ENCODE data around the gene MICB. TPM values are rescaled to one million over a fixed set of nuclear protein-coding genes. Genes with fewer than 3 reads are reported as not detected.
"Not testable (repeated sequence)": the region's sequence is repeated elsewhere in the genome, so short reads cannot be mapped to it uniquely, and the experiment has no call there.

MICB gene
- polyA plus RNA-seq, 1 experiment = 23.4 TPM

GRCh38 chr6:31479933-31480535 is 17.9 kb upstream of the MICB start:
- Histone ChIP-seq H3K36me3 (ENCODE audit: control insufficient read depth, insufficient read depth, low read length) (no peaks in the 10 kb centered on the region), H3K27me3 (ENCODE audit: control insufficient read depth, insufficient read depth, low read length) (peaks cover 15% of the 10 kb centered on the region), H3K4me3 (ENCODE audit: low read depth, low read length) (no peak overlapping the region)
- DNase-seq (ENCODE audit: low read depth) = no peak
- ChIA-PET POLR2A (no interaction called here), CTCF (no interaction called here)
- TF ChIP-seq CTCF (IDR thresholded peaks at IDR 0.05; ENCODE audit: insufficient read depth, low read depth, low read length) = no peak

GRCh38 chr6:31480574-31480973 is 17.4 kb upstream of the MICB start:
- ChIA-PET CTCF (interaction anchor here (0.6 to 1.1 kb wide), 2 partner anchors 39 to 113 kb away, joined by 3 read pairs; no protein-coding TSS in a partner anchor), POLR2A (no interaction called here)
- Histone ChIP-seq H3K36me3 (ENCODE audit: control insufficient read depth, insufficient read depth, low read length) (no peaks in the 10 kb centered on the region), H3K27me3 (ENCODE audit: control insufficient read depth, insufficient read depth, low read length) (peaks cover 15% of the 10 kb centered on the region), H3K4me3 (ENCODE audit: low read depth, low read length) (no peak overlapping the region)
- no peak for DNase-seq (ENCODE audit: low read depth)
- no peak for TF ChIP-seq CTCF (IDR thresholded peaks at IDR 0.05; ENCODE audit: insufficient read depth, low read depth, low read length)

- H3K36me3 ChIP-seq (ENCODE audit: control insufficient read depth, insufficient read depth, low read length) = no peaks in the 10 kb centered on the region
- no peak for TF ChIP-seq CTCF (IDR thresholded peaks at IDR 0.05; ENCODE audit: insufficient read depth, low read depth, low read length)
- H3K4me3 ChIP-seq (ENCODE audit: low read depth, low read length) = no peak overlapping the region
- POLR2A ChIA-PET = interaction anchor here (0.6 kb wide), 1 partner anchor 84 kb away, joined by 12 read pairs; no protein-coding TSS in a partner anchor
- DNase-seq (ENCODE audit: low read depth) = no peak
- peaks cover 5% of the 10 kb centered on the region for H3K27me3 ChIP-seq (ENCODE audit: control insufficient read depth, insufficient read depth, low read length)
- CTCF ChIA-PET = interaction anchor here (0.8 to 1.2 kb wide), 2 partner anchors 11 to 41 kb away, joined by 3 to 4 read pairs; no protein-coding TSS in a partner anchor
Observed at GRCh38 chr6:31483392-31483791, 14.6 kb upstream of the MICB start.

- TF ChIP-seq CTCF (IDR thresholded peaks at IDR 0.05; ENCODE audit: insufficient read depth, low read depth, low read length) = no peak
- CTCF ChIA-PET = interaction anchor here (1.5 kb wide), 1 partner anchor 118 kb away, joined by 3 read pairs; no protein-coding TSS in a partner anchor
- POLR2A ChIA-PET = no interaction called here
- Histone ChIP-seq H3K27me3 (ENCODE audit: control insufficient read depth, insufficient read depth, low read length) (no peaks in the 10 kb centered on the region), H3K4me3 (ENCODE audit: low read depth, low read length) (no peak overlapping the region), H3K36me3 (ENCODE audit: control insufficient read depth, insufficient read depth, low read length) (no peaks in the 10 kb centered on the region)
- no peak for DNase-seq (ENCODE audit: low read depth)
Observed at GRCh38 chr6:31485055-31485454, 12.9 kb upstream of the MICB start.

GRCh38 chr6:31486065-31486837 is 11.7 kb upstream of the MICB start:
- H3K4me3 ChIP-seq (ENCODE audit: low read depth, low read length); POLR2A ChIA-PET; H3K36me3 ChIP-seq (ENCODE audit: control insufficient read depth, insufficient read depth, low read length); DNase-seq (ENCODE audit: low read depth); H3K27me3 ChIP-seq (ENCODE audit: control insufficient read depth, insufficient read depth, low read length): not testable (repeated sequence)
- CTCF ChIA-PET = interaction anchor here (1.1 to 1.6 kb wide), 3 partner anchors 60 to 92 kb away, joined by 3 read pairs; partner anchors contain the start of gene ATP6V1G2

- POLR2A ChIA-PET = not testable (repeated sequence)
- CTCF ChIA-PET = interaction anchor here (1.6 kb wide), 1 partner anchor 59 kb away, joined by 3 read pairs; the partner anchor contains the start of gene ATP6V1G2
Observed at GRCh38 chr6:31487674-31488073, 10.3 kb upstream of the MICB start.

More at GRCh38 chr6:31487674-31488073, 10.3 kb upstream of the MICB start:
- not testable (repeated sequence) for DNase-seq (ENCODE audit: low read depth); H3K4me3 ChIP-seq (ENCODE audit: low read depth, low read length); H3K36me3 ChIP-seq (ENCODE audit: control insufficient read depth, insufficient read depth, low read length); H3K27me3 ChIP-seq (ENCODE audit: control insufficient read depth, insufficient read depth, low read length)

Data from BJ (cell line).